ENCODE measurements around the gene CTIF. TPM values are rescaled to one million over a fixed set of nuclear protein-coding genes. Genes with fewer than 3 reads are reported as not detected.

Gene CTIF
- total RNA-seq, 1 experiment from 2014 or later = 26.5 TPM

DNA sequence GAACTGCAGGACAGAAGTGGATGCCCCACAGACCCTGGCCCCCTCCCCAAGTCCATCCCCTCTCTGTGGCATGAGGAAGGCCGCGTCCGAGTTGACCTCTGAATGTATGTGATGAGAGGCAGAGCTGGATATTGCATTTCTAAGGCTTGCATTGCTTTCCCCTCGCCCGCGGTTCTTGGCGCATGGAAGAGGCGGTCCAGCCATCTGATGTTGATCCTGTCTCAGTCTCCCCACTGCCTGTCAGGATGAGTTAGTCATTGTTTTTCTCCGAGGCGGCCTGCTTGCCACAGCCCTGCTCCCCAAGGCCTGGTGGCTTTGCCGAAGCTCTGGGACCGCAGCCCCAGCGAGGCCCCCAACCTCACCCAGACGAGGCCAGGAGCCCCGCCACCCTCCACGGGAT, 323.3 kb downstream of the CTIF start:
- BruUV-seq (replicated peaks) = no TSS peak
- in situ Hi-C loops (cut with HindIII; ENCODE audit: low pct_unique_long_range_greater_than_20kb, low sequenced_read_pairs) (no loop called here), intact Hi-C loops (cut with micrococcal nuclease; ENCODE audit: unreplicated experiment) (no loop called here)
- TF ChIP-seq POLR2AphosphoS5 (IDR thresholded peaks at IDR 0.05; ENCODE audit: low read depth, low read length) (no peak), SIN3A (IDR thresholded peaks at IDR 0.05; ENCODE audit: borderline replicate concordance, insufficient read depth, low read depth, low read length) (no peak), TCF7L2 (IDR thresholded peaks at IDR 0.05; ENCODE audit: low read depth, low read length) (no peak), CTCF (IDR thresholded peaks at IDR 0.05) (no peak)
- TF ChIP-seq, protein P1, sequence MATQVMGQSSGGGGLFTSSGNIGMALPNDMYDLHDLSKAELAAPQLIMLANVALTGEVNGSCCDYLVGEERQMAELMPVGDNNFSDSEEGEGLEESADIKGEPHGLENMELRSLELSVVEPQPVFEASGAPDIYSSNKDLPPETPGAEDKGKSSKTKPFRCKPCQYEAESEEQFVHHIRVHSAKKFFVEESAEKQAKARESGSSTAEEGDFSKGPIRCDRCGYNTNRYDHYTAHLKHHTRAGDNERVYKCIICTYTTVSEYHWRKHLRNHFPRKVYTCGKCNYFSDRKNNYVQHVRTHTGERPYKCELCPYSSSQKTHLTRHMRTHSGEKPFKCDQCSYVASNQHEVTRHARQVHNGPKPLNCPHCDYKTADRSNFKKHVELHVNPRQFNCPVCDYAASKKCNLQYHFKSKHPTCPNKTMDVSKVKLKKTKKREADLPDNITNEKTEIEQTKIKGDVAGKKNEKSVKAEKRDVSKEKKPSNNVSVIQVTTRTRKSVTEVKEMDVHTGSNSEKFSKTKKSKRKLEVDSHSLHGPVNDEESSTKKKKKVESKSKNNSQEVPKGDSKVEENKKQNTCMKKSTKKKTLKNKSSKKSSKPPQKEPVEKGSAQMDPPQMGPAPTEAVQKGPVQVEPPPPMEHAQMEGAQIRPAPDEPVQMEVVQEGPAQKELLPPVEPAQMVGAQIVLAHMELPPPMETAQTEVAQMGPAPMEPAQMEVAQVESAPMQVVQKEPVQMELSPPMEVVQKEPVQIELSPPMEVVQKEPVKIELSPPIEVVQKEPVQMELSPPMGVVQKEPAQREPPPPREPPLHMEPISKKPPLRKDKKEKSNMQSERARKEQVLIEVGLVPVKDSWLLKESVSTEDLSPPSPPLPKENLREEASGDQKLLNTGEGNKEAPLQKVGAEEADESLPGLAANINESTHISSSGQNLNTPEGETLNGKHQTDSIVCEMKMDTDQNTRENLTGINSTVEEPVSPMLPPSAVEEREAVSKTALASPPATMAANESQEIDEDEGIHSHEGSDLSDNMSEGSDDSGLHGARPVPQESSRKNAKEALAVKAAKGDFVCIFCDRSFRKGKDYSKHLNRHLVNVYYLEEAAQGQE (IDR thresholded peaks at IDR 0.05; ENCODE audit: insufficient read depth in 1 of 2, low read depth in 2 of 2, low read length in 1 of 2) = no peak
- CTCF ChIA-PET = no interaction called here
- POLR2A ChIA-PET = no interaction called here
- DNase-seq (ENCODE audit: low read depth, low spot score) (no peak), ATAC-seq (no peak)
- Histone ChIP-seq H3K4me3 (ENCODE audit: low read depth in 2 of 2, low read length in 2 of 2) (no peak overlapping the region), H3K27ac (ENCODE audit: low read length) (no peak overlapping the region), H3K36me3 (ENCODE audit: control insufficient read depth, insufficient read depth, low read length) (no peaks in the 10 kb centered on the region), H3K27me3 (ENCODE audit: control insufficient read depth, insufficient read depth, low read length) (no peaks in the 10 kb centered on the region), H3K9me3 (ENCODE audit: control insufficient read depth, insufficient read depth, low read depth, low read length) (no peaks in the 10 kb centered on the region), H3K4me1 (ENCODE audit: control insufficient read depth, insufficient read depth, low read length) (no peaks in the 10 kb centered on the region)

GRCh38 chr18:48862678-48863270, 323.9 kb downstream of the CTIF start:
- TSS peak; percentile 47 for BruUV-seq (replicated peaks)
- ChIA-PET POLR2A (no interaction called here), CTCF (no interaction called here)

More at GRCh38 chr18:48862678-48863270, 323.9 kb downstream of the CTIF start:
- in situ Hi-C loops (cut with HindIII; ENCODE audit: low pct_unique_long_range_greater_than_20kb, low sequenced_read_pairs) (no loop called here), intact Hi-C loops (cut with micrococcal nuclease; ENCODE audit: unreplicated experiment) (no loop called here)
- Histone ChIP-seq H3K4me3 (ENCODE audit: low read depth in 2 of 2, low read length in 2 of 2) (no peak overlapping the region), H3K36me3 (ENCODE audit: control insufficient read depth, insufficient read depth, low read length) (no peaks in the 10 kb centered on the region), H3K9me3 (ENCODE audit: control insufficient read depth, insufficient read depth, low read depth, low read length) (no peaks in the 10 kb centered on the region), H3K27ac (ENCODE audit: low read length) (no peak overlapping the region), H3K27me3 (ENCODE audit: control insufficient read depth, insufficient read depth, low read length) (no peaks in the 10 kb centered on the region), H3K4me1 (ENCODE audit: control insufficient read depth, insufficient read depth, low read length) (no peaks in the 10 kb centered on the region)
- no peak for TF ChIP-seq POLR2AphosphoS5 (IDR thresholded peaks at IDR 0.05; ENCODE audit: low read depth, low read length)
- TF ChIP-seq SIN3A (IDR thresholded peaks at IDR 0.05; ENCODE audit: borderline replicate concordance, insufficient read depth, low read depth, low read length) = no peak
- TF ChIP-seq TCF7L2 (IDR thresholded peaks at IDR 0.05; ENCODE audit: low read depth, low read length) = no peak
- TF ChIP-seq, protein P1 (IDR thresholded peaks at IDR 0.05; ENCODE audit: insufficient read depth in 1 of 2, low read depth in 2 of 2, low read length in 1 of 2) = no peak
- no peak for TF ChIP-seq CTCF (IDR thresholded peaks at IDR 0.05)
- ATAC-seq (no peak), DNase-seq (ENCODE audit: low read depth, low spot score) (no peak)
